WI38 (cell line): ENCODE results near the gene PPP1R10.
"Not testable (repeated sequence)": the region's sequence is repeated elsewhere in the genome, so short reads cannot be mapped to it uniquely, and the experiment has no call there.

Experiments used
- H3K4me3 ChIP-seq: 2 replicates; pipeline ENCODE4 v1.5.1; 2011; ENCODE audit warnings: low read depth, mild to moderate bottlenecking, control low read depth, low read length
- TF ChIP-seq, protein P1 (sequence below): IDR thresholded peaks from 2 replicates; pipeline ENCODE4 v1.5.1; 2012; ENCODE audit warnings: low read depth, mild to moderate bottlenecking, control low read depth, low read length

The PPP1R10 gene

DNA sequence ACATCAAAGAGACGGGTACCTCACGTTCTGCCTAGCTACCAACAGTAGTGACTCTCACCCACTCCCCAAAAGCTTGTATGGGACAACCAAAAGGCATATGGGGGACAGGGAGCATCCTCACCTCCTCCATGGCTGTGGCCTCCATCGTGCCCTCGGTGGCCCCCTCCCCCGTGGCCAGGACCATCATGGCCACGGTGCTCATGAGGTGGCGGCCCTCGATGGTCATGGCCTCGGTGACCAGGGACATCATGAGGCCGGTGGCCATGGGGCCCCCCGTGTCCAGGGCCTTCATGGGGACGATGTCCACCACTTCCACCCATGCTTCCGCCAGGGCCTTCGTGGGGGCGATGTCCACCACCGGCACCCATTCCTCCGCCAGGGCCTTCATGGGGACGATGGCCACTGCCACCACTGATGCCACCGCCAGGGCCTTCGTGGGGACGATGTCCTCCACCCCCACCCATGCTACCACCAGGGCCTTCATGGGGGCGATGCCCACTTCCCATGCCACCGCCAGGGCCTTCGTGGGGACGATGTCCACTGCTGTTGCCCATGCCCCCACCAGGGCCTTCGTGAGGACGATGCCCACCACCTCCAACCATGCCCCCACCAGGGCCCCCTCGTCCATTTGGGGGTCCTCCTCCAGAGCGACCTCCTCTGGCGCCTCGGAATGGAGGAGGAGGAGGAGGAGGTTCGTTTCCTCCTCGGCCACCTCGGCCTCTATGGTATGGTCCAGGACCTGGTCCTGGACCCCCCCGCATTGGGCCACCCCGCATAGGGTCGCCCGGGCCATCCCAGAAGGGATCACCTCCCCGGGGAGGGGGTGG, 15.0 kb downstream of the PPP1R10 start:
- TF ChIP-seq, protein P1, sequence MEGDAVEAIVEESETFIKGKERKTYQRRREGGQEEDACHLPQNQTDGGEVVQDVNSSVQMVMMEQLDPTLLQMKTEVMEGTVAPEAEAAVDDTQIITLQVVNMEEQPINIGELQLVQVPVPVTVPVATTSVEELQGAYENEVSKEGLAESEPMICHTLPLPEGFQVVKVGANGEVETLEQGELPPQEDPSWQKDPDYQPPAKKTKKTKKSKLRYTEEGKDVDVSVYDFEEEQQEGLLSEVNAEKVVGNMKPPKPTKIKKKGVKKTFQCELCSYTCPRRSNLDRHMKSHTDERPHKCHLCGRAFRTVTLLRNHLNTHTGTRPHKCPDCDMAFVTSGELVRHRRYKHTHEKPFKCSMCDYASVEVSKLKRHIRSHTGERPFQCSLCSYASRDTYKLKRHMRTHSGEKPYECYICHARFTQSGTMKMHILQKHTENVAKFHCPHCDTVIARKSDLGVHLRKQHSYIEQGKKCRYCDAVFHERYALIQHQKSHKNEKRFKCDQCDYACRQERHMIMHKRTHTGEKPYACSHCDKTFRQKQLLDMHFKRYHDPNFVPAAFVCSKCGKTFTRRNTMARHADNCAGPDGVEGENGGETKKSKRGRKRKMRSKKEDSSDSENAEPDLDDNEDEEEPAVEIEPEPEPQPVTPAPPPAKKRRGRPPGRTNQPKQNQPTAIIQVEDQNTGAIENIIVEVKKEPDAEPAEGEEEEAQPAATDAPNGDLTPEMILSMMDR = no peak
- H3K4me3 ChIP-seq = no peak overlapping the region

DNA sequence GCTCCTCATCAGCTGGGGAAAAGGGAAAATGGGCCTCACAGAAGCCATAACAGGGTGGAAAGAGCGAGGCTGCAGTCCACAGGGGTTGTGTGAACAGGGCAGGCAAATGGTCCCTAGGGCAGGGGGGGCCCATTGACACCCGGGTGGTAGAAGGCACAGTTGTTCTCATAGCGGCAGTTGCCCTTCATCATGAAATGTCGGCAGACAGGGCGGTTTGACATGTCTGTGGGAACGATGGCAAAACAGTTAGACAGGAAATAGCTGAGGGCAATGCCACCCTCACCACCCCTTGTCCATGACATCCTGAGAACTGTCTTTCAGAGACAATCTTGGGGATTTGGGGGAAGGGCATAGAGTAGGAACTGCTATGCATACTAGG, 15.6 kb downstream of the PPP1R10 start:
- TF ChIP-seq, protein P1 = no peak
- no peak overlapping the region for H3K4me3 ChIP-seq

DNA sequence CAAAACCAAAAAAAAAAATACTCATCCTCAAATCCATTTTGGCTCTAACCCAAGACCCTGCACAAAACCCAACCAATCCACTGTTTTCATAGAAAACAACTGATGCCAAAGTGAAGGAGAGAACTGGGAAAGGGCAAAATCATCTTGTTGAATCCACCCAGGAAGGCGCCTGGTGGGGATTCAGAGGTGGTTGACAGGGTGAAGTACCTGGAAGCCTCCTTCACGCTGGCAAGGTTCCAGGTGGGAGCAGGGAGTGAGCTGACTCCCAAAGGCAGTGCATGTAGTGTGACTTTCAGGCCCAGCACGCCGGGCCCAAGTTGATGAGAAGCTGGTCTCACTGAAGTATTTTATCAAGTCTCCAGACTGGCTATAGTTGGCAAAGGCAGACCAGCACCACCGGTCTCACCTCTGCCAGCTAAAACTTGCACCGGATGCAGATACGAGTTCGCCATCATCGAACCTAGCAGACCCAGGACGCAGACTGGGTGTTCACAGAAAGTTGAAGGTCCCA, 16.5 kb downstream of the PPP1R10 start:
- TF ChIP-seq, protein P1 = no peak
- no peak overlapping the region for H3K4me3 ChIP-seq

DNA sequence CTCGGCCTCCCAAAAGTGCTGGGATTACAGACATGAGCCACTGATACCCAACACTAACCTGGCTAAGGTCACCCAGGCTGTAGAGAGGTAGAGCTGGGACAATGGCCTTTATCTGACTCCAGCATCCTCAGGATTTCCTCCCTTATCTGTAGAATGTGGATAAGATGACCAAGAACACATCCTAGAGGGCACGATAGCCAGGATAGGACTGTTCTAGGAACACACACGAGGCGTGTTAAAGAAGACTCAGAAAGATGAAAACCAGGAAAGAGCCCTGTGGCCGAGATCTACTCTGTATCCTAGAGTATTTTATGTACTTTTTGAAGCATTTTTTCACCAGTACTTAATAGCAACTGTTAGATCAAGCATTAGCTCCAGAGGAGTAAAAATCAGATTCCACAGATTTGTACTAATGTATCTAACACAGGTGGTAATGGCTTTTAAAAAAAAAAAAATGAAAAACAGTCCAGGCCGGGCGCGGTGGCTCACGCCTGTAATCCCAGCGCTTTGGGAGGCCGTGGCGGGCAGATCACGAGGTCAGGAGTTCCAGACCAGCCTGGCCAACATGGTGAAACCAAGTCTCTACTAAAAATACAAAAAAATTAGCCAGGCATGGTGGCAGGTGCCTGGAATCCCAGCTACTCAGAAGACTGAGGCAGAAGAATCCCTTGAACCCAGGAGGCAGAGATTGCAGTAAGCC, 17.3 kb downstream of the PPP1R10 start:
- TF ChIP-seq, protein P1 = no peak

DNA sequence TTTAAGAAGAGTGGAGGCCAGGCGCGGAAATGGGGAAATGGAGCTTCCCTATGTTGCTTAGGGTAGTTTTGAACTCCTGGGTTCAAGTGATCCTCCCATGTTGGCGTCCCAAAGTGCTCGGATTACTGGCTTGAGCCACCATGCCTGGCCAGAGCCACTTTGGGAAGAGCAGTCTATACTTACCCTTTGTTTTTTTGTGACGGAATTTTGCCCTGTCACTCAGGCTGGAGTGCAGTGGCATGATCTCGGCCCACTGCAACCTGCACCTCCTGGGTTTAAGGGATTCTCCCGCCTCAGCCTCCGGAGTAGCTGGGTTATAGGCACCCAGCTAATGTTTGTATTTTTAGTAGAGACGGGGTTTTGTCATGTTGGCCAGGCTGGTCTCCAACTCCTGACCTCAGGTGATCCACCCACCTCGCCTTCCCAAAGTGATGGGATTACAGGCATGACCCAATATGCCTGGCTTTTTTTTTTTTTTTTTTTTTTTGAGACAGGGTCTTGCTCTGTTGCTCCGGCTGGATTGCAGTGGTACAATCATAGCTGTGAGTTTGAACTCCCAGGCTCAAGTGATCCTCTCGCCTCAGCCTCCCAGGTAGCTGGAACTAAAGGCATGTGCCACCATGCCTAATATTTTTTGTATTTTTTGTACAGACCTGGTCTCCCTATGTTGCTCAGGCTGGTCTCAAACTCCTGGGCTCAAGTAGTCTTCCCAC, 18.0 kb downstream of the PPP1R10 start:
- no peak overlapping the region for H3K4me3 ChIP-seq
- TF ChIP-seq, protein P1 = no peak

More for the DNA sequence above, 17.3 kb downstream of the PPP1R10 start:
- no peak overlapping the region for H3K4me3 ChIP-seq

DNA sequence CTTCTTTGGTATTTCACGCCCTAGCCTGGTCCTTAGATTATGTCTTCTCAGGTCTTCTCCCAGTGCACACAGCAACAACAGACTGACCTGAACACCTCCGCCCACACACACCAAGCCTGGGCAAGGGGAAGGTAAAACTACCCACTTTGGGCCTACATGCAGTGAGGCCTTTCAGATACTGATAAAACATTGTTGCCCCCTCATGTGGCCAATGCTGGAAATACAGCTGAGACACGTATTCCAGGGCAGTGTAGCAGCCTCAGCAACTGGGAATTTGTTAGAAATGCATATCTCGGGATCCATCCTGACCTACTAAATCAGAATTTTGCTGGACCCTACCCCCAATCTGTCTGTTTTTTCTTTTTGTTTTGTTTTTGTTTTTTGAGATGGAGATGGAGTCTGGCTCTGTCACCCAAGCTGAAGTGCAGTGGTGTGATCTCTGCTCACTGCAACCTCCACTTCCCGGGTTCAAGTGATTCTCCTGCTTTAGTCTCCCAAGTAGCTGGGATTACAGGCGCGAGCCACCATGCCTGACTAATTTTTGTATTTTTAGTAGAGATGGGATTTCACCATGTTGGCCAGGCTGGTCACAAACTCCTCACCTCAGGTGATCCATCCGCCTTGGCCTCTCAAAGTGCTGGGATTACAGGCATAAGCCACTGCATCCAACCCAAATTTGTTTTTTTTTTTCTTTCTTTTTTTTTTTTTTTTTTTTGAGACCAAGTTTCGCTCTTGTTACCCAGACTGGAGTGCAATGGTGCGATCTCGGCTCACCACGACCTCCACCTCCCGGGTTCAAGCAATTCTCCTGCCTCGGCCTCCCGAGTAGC, 19.5 kb downstream of the PPP1R10 start:
- H3K4me3 ChIP-seq = not testable (repeated sequence)
- TF ChIP-seq, protein P1 = peak; percentile 83
